HG02973 (cell line): ENCODE data around the gene PPP2R5D.

Source experiments
- ATAC-seq: cut with Tn5 transposase; IDR thresholded peaks from one replicate; pipeline ENCODE4 v1.9.1; 2021; ENCODE audit warnings: moderate library complexity; ENCODE audit not compliant: unreplicated experiment

The PPP2R5D gene

DNA sequence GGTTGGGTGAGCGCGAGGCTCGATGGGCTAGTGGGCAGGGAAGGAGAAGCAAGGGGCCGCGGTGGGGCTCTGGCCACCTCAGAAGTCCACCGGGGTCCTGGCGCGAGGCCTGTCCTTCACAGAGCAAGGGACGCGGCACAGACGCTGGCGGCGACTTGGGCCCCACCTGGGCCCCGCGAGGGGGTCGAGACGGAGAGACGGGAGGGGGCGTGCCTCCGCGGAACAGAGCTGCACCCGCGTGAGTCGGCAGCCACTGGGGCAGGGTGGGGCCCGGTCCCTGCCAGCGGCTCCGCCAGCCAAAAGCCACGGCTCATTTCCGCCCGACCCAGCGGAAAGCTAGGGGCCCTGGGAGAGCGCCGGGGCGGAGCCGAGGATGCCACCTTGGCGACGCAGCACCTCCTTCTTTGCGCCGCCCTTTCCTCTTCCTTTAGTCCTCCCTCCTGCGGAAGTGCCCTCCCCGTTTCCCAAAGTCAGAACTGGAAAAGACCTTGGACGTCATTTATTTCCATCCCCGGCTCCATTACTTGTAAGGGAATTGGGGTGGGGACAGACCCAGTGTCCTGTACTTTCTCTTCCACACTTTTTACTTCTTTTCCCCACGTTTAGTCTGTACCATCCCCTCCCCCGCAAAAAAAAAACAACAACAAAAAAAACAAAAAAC lies 69.3 kb downstream of the PPP2R5D start, which contains the start of gene CUL7:
Gene CUL7 (minus strand): TSS at position 307 of the 661 bp plus-strand sequence. CDS start 1,063 bp downstream, outside the sequence.
- peak; percentile 71 for ATAC-seq

DNA sequence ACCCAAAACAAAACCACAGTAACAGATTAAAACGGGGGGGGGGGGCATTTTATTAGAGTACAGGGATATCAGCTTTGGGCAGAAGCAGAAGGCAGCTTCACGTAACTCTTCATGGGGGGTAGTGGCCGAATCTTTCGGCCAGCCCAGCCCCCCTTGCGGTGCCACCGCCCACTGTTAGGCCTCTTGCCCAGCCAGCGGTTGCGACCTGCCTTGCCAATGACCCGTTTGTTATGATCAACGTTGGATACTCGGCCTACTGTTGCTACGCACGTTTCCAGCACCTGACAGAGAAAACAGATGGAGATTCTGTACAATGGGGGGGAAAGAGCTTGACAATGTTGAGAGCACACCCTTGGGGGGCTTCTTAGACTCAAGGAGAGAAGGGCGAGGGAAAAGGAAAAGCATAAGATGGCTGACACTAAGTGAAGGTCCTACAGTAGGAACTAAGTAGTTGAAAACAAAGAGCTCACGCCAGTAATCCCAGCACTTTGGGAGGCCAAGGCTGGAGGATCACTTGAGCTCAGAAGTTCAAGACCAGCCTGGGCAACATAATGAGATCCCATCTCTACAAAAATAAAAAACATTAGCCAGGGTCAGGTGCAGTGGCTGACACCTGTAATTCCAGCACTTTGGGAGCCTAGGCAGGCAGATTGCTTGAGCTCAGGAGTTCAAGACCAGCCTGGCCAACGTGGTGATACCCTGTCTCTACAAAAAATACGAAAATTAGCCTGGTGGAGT lies 70.0 kb downstream of the PPP2R5D start:
- no peak for ATAC-seq

GRCh38 chr6:43055966-43056365 lies 71.6 kb downstream of the PPP2R5D start:
- ATAC-seq = no peak

- no peak for ATAC-seq
Measured at GRCh38 chr6:43058531-43058930, 74.2 kb downstream of the PPP2R5D start.

DNA sequence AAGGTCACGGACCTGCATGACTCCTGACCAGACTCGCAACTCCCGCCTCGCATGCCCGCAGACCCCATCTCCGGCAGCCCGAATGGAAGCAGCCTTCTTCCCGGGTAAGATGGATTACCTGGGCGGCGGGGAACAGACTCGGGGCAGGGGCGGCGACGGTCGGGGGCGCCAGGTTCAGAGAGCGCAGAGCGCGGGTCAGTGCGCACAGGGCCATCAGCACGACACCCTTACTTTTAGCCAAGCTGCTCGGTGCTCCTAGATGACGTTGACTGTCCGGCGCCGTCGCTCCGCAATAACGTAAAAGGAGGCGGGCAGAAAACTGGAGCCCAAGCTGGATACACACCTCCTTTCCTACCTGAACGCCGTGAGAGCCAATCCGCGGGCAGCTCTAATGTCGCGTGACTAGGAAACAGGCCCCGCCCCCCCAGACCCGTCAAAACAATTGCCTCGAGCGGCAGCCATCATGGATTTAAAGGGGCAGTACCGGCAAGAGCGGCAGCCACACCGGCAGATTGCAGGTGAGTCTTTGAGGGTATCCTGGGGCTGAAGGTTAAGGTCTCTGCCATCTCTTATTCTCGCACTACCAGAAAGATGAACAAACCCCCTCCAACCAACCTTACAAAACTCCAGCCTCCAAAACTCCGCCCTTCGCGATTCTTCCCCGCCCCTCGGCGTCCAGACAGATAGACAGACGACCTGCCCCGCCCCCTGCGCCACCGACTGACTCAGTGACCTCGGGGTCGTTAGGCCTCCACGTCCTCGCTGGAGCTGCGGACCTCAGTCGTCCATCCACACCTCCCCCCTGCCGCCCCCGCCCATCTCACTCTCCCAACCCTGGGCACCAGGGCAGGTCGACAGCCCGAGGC lies 75.0 kb downstream of the PPP2R5D start, which contains the start of the genes KLC4 and MRPL2:
Gene KLC4 (plus strand): TSS at position 464 of the 866 bp plus-strand sequence. CDS start 1,705 bp downstream, outside the sequence.
Gene MRPL2 (minus strand): TSS at position 267 of the 866 bp plus-strand sequence. CDS start 53 bp downstream, at position 214.
- peak; percentile 75 for ATAC-seq

GRCh38 chr6:43060034-43060754 lies 75.8 kb downstream of the PPP2R5D start:
- no peak for ATAC-seq

DNA sequence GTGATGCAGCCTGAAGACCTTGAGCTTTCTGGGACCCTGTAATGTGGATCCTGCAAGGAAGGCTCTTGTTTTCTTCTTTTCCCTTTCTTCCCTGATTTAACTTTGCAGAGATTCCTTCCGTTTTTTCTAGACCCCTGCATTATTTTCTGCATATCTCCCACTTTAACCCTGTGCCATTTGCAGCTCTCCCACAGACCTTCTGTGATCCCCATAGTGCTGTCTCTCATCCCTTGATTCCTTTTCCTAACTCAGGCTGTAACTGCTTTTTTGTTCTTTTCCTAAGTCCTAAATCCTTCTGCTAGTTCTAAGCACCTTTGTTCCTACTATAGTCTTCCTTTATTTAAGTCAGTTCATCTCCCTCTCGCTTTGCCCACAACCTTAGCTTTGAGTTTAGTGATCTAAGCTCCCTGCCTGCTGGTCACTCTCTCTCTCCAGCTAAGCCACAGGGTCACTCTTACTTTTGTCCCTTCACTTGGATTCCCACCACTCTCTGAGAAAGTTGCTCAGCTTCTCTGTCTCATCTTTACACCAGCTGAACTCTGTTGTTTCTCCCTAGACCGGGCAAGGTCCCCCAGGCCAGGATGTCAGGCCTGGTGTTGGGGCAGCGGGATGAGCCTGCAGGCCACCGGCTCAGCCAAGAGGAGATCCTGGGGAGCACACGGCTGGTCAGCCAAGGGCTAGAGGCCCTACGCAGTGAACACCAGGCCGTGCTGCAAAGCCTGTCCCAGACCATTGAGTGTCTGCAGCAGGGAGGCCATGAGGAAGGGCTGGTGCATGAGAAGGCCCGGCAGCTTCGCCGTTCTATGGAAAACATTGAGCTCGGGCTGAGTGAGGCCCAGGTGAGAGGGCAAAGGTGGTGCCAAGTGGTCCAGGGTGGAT lies 76.6 kb downstream of the PPP2R5D start:
- no peak for ATAC-seq

GRCh38 chr6:43061861-43062260 lies 77.5 kb downstream of the PPP2R5D start:
- ATAC-seq = no peak
